Neural progenitor cell (in vitro differentiated cells): ENCODE data around the gene SALL3. TPM values are rescaled to one million over a fixed set of nuclear protein-coding genes. Genes with fewer than 3 reads are reported as not detected.

Experiments used
- DNase-seq: peaks from one replicate; pipeline ENCODE4 v3.0.0-alpha.2; 2016; ENCODE audit warnings: low spot score
- H2AFZ ChIP-seq: fragments of 200-600 bp; sonication (generic); replicated peaks from 2 replicates; pipeline ENCODE4 v1.6.1; 2016; ENCODE audit warnings: antibody characterized with exemption
- H3F3A ChIP-seq: fragments of 200-600 bp; sonication (generic); 2 replicates; pipeline ENCODE4 v1.6.1; 2016; ENCODE audit warnings: antibody characterized with exemption, low read depth
- H3K27ac ChIP-seq: fragments of 200-600 bp; sonication (generic); 2 replicates; pipeline ENCODE4 v1.5.1; 2016; ENCODE audit warnings: mild to moderate bottlenecking
- H3K27me3 ChIP-seq: fragments of 200-600 bp; sonication (generic); 2 replicates; pipeline ENCODE4 v1.6.1; 2016; ENCODE audit warnings: mild to moderate bottlenecking, moderate library complexity
- H3K36me3 ChIP-seq: fragments of 200-600 bp; sonication (generic); 2 replicates; pipeline ENCODE4 v1.5.1; 2016
- H3K4me1 ChIP-seq: fragments of 200-600 bp; sonication (generic); 2 replicates; pipeline ENCODE4 v1.6.1; 2016; ENCODE audit warnings: mixed run types
- H3K4me2 ChIP-seq: fragments of 200-600 bp; sonication (generic); 2 replicates; pipeline ENCODE4 v1.6.1; 2016
- H3K4me3 ChIP-seq: fragments of 200-600 bp; sonication (generic); 2 replicates; pipeline ENCODE4 v1.5.1; 2016
- H3K79me2 ChIP-seq: fragments of 200-600 bp; sonication (generic); 2 replicates; pipeline ENCODE4 v1.6.1; 2016; ENCODE audit warnings: low read depth
- H3K9ac ChIP-seq: fragments of 200-600 bp; sonication (generic); 2 replicates; pipeline ENCODE4 v1.6.1; 2016
- H3K9me3 ChIP-seq: fragments of 200-600 bp; sonication (generic); 2 replicates; pipeline ENCODE4 v1.5.1; 2016; ENCODE audit warnings: low read depth
- H4K20me1 ChIP-seq: fragments of 200-600 bp; sonication (generic); 2 replicates; pipeline ENCODE4 v1.6.1; 2016; ENCODE audit warnings: low read depth
- H3K27ac Mint-ChIP-seq: 3 replicates; pipeline ENCODE4 v1.8.0; 2021; ENCODE audit warnings: mixed read lengths
- H3K27me3 Mint-ChIP-seq: 2 replicates; pipeline ENCODE4 v1.8.0; 2022; ENCODE audit warnings: low read depth, mild to moderate bottlenecking, inconsistent platforms, moderate library complexity, mixed read lengths; ENCODE audit not compliant: insufficient read depth
- H3K36me3 Mint-ChIP-seq: 3 replicates; pipeline ENCODE4 v1.8.0; 2021; ENCODE audit warnings: mixed read lengths
- H3K4me1 Mint-ChIP-seq: 3 replicates; pipeline ENCODE4 v1.8.0; 2021; ENCODE audit warnings: mixed read lengths
- H3K4me3 Mint-ChIP-seq: 3 replicates; pipeline ENCODE4 v1.8.0; 2021; ENCODE audit warnings: mild to moderate bottlenecking, moderate library complexity, mixed read lengths
- H3K9me3 Mint-ChIP-seq: 3 replicates; pipeline ENCODE4 v1.8.0; 2020; ENCODE audit warnings: mixed read lengths
- CTCF ChIP-seq: fragments of 200-600 bp; sonication (generic); IDR thresholded peaks from 2 replicates; pipeline ENCODE4 v1.5.1; 2017; ENCODE audit warnings: antibody characterized with exemption, mild to moderate bottlenecking
- EZH2 ChIP-seq: fragments of 200-600 bp; sonication (generic); IDR thresholded peaks from 2 replicates; pipeline ENCODE4 v1.6.1; 2017; ENCODE audit warnings: antibody characterized with exemption, mild to moderate bottlenecking, moderate library complexity
- EZH2phosphoT487 ChIP-seq: fragments of 200-600 bp; sonication (generic); IDR thresholded peaks from 2 replicates; pipeline ENCODE4 v1.6.1; 2017; ENCODE audit warnings: antibody characterized with exemption
- total RNA-seq: library from RNA; depleted of rRNA; stranded (reverse); fragments of >200 nt; gene quantifications from 2 replicates; pipeline ENCODE4 v1.2.3, GENCODE V29; 2015; ENCODE audit warnings: low replicate concordance

Gene SALL3
- total RNA-seq, 1 donor from 2014 or later, result 27.7 TPM

- Mint-ChIP-seq H3K4me3 (peak overlapping the region; percentile 81), H3K36me3 (no peaks in the 10 kb centered on the region), H3K4me1 (peaks cover 26% of the 10 kb centered on the region), H3K9me3 (no peaks in the 10 kb centered on the region), H3K27me3 (peaks cover 56% of the 10 kb centered on the region), H3K27ac (no peak overlapping the region)
- peaks cover 16% of the 10 kb centered on the region for H3K4me1 ChIP-seq
- H4K20me1 ChIP-seq, result peaks cover 44% of the 10 kb centered on the region
- H3K36me3 ChIP-seq, result no peaks in the 10 kb centered on the region
- H3K4me2 ChIP-seq, result peak overlapping the region; percentile 91
- DNase-seq, result no peak
- H3K9me3 ChIP-seq, result no peaks in the 10 kb centered on the region
- H3F3A ChIP-seq, result peaks cover 29% of the 10 kb centered on the region
- TF ChIP-seq EZH2 (no peak), CTCF (no peak)
- no peaks in the 10 kb centered on the region for H3K79me2 ChIP-seq
- no peak overlapping the region for H2AFZ ChIP-seq
- H3K4me3 ChIP-seq, result no peak overlapping the region
- no peak overlapping the region for H3K9ac ChIP-seq
- H3K27ac ChIP-seq, result no peak overlapping the region
- H3K27me3 ChIP-seq, result peaks cover 87% of the 10 kb centered on the region
Observed at GRCh38 chr18:78972385-78972918, 7.2 kb upstream of the SALL3 start.

GRCh38 chr18:78972930-78973331 lies 6.7 kb upstream of the SALL3 start:
- peak; percentile 29 for DNase-seq
- H3K36me3 ChIP-seq, result no peaks in the 10 kb centered on the region
- peaks cover 61% of the 10 kb centered on the region for H3K27me3 Mint-ChIP-seq

GRCh38 chr18:78973357-78974083 lies 6.1 kb upstream of the SALL3 start:
- TF ChIP-seq CTCF (no peak), EZH2phosphoT487 (peak; percentile 78), EZH2 (peak; percentile 88)
- peak overlapping the region; percentile 91 for H3K4me2 ChIP-seq

More at GRCh38 chr18:78972930-78973331, 6.7 kb upstream of the SALL3 start:
- Histone ChIP-seq H3K4me2 (peak overlapping the region; percentile 91), H3K9ac (no peak overlapping the region), H4K20me1 (peaks cover 49% of the 10 kb centered on the region), H3K27ac (no peak overlapping the region), H3K4me3 (peak overlapping the region; percentile 51), H3K4me1 (peaks cover 16% of the 10 kb centered on the region), H2AFZ (peak overlapping the region; percentile 32), H3K27me3 (peaks cover 92% of the 10 kb centered on the region), H3F3A (peaks cover 34% of the 10 kb centered on the region), H3K79me2 (no peaks in the 10 kb centered on the region), H3K9me3 (no peaks in the 10 kb centered on the region)
- H3K36me3 Mint-ChIP-seq, result no peaks in the 10 kb centered on the region
- peaks cover 29% of the 10 kb centered on the region for H3K4me1 Mint-ChIP-seq
- H3K27ac Mint-ChIP-seq, result no peak overlapping the region
- H3K4me3 Mint-ChIP-seq, result peak overlapping the region; percentile 81
- H3K9me3 Mint-ChIP-seq, result no peaks in the 10 kb centered on the region
- TF ChIP-seq CTCF (no peak), EZH2phosphoT487 (peak; percentile 14), EZH2 (peak; percentile 67)

More at GRCh38 chr18:78973357-78974083, 6.1 kb upstream of the SALL3 start:
- Mint-ChIP-seq H3K4me3 (no peak overlapping the region), H3K27ac (no peak overlapping the region), H3K36me3 (no peaks in the 10 kb centered on the region), H3K9me3 (no peaks in the 10 kb centered on the region), H3K27me3 (peaks cover 65% of the 10 kb centered on the region), H3K4me1 (peaks cover 29% of the 10 kb centered on the region)
- H3F3A ChIP-seq, result peaks cover 40% of the 10 kb centered on the region
- H4K20me1 ChIP-seq, result peaks cover 55% of the 10 kb centered on the region
- peak overlapping the region; percentile 51 for H3K4me3 ChIP-seq
- no peaks in the 10 kb centered on the region for H3K79me2 ChIP-seq
- no peaks in the 10 kb centered on the region for H3K9me3 ChIP-seq
- no peak overlapping the region for H3K9ac ChIP-seq
- peak; percentile 25 for DNase-seq
- peak overlapping the region; percentile 32 for H2AFZ ChIP-seq
- H3K27ac ChIP-seq, result no peak overlapping the region
- peaks cover 98% of the 10 kb centered on the region for H3K27me3 ChIP-seq
- peaks cover 16% of the 10 kb centered on the region for H3K4me1 ChIP-seq
- no peaks in the 10 kb centered on the region for H3K36me3 ChIP-seq
